Fibroblast of skin of right biceps (primary cell): ENCODE results near the gene CACNA1S.

ENCODE experiments used
- DNase-seq: peaks from one replicate; pipeline ENCODE4 v3.0.0-alpha.2; 2013

The CACNA1S gene

GRCh38 chr1:201114245-201115131, 2.3 kb upstream of the CACNA1S start:
- peak; percentile 93 for DNase-seq

DNA sequence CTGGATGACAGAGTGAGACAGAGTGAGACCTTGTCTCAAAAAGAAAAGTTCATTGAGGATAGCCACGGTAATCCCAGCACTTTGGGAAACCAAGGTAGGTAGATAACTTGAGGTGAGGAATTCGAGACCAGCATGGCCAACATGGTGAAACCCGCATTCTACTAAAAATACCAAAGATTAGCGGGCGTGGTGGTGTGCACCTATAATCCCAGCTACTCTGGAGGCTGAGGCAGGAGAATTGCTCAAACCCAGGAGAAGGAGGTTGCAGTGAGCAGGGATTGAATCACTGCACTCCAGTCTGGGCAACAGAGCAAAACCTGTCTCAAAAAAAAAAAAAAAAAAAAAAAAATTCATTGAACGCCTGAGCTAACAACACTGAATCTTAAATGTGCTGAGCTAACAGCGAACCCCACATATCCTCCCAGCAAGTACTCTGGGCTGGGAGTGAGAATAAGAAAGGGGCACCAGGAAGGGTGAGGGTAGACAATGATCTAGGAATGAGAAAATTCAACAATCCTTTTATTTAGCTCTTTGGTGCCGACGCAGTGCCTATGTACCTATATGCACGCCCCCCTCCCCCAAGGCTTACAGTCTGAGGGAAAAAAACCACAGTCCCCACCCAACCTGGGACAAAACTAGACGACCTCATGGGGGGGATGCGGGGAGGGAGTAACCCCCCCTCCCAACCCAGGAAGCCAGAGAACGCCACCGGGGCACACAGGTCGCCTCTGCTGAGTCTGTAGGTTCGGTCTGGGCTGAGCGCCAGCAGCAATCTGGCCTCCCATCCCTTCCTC, 1.4 kb upstream of the CACNA1S start:
- no peak for DNase-seq

- no peak for DNase-seq
Observed at GRCh38 chr1:201112926-201113325, 700 bp upstream of the CACNA1S start.

GRCh38 chr1:201111672-201112071, 554 bp downstream of the CACNA1S start:
- no peak for DNase-seq

DNA sequence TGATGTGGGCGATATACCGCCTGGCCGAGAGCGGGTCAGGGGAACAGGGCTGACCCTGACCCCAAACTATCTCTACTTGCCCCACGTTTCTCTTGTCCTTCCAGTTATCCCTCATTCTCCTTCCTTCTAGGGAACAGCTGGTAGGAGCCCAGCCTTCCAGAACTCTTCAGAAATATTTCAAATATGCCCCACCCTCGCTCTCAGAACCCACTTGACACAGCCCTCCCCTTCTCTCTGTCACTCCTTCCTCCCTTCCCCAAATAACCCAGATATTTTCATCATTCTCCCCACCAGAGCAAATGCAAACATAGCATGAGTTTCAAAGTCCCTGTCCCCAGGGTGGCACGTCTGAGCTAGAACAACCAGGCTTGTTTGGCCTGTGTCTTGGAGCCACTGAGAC, 1.1 kb downstream of the CACNA1S start:
- no peak for DNase-seq

DNA sequence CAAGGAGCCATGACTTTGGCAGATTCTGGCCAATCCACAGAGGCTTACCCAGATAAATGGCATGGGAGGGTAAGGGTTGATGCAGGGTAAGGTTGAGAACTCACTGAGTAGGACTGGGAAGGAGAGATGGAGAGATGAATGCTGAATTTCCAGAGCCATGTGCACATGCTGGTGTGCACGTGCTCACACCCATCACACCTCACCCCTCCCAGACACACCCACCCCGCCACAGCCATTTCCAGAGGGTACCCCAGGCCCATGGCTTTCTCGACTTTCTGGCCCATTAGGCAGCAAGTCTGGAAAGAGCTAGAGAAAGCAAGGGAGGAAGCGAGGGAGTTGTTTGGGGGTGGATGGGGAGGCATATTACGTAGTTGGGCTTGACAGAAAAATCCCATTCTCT, 1.6 kb downstream of the CACNA1S start:
- no peak for DNase-seq

GRCh38 chr1:201110138-201110537, 2.1 kb downstream of the CACNA1S start:
- DNase-seq = no peak

DNA sequence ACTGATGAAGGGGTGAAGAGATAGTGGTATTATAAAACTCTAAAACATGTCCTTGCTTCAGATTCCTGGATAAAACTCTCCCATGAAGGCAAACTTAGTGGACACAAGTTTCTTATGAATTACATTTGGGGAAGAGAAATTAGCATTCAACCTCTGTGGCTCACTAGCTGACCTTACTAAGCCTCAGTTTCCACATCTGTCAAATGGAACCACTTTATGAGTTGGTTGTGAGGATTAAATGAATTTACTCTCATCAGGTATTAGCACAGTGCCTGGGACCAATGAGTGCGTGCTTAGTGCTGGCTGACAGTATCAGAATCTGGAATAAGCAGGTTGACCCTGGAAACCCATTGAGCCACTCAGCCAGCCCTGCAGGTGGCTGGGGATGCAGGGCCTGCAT, 2.6 kb downstream of the CACNA1S start:
- DNase-seq = no peak

DNA sequence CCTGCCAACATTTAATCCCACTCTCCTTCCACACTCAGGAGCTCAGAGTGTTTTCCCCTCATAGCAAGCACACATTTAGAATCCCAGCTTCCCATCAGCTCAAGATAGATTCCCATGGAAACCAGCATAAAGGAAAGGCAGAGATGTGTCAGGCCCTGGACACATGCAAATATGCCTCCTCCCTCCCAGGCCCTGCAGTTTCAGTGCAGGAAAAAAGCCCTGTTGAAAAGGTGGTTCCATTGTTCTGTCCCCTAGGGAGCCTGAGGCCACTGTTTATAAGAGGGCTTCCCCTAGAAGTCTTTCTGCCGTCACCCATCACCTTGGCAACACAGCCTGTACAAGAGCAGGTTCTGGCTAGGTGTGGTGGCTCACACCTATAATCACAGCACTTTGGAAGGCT, 3.6 kb downstream of the CACNA1S start:
- DNase-seq = no peak

GRCh38 chr1:201105688-201106087, 6.5 kb downstream of the CACNA1S start:
- DNase-seq = no peak

GRCh38 chr1:201104141-201104540, 8.1 kb downstream of the CACNA1S start:
- no peak for DNase-seq

DNA sequence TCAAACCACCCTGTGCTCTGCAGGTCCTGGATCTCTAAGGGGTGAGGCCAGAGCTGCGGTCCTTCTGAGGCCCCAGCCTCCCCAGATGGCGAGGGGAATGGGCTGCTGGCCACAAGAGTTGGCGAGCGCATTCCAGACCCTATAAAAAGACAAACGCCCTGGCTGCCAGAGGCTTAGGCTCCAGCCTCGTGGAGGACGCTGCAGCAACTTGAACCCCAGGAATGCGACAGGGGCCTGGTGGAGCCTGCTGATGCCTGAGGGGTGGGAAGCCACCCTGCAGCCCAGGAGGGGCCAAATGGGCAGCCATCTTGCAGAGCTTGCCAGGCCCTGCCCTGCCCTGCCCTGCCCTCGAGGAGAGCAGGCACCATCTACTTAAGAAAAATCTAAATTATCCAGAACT, 8.6 kb downstream of the CACNA1S start:
- DNase-seq = no peak

DNA sequence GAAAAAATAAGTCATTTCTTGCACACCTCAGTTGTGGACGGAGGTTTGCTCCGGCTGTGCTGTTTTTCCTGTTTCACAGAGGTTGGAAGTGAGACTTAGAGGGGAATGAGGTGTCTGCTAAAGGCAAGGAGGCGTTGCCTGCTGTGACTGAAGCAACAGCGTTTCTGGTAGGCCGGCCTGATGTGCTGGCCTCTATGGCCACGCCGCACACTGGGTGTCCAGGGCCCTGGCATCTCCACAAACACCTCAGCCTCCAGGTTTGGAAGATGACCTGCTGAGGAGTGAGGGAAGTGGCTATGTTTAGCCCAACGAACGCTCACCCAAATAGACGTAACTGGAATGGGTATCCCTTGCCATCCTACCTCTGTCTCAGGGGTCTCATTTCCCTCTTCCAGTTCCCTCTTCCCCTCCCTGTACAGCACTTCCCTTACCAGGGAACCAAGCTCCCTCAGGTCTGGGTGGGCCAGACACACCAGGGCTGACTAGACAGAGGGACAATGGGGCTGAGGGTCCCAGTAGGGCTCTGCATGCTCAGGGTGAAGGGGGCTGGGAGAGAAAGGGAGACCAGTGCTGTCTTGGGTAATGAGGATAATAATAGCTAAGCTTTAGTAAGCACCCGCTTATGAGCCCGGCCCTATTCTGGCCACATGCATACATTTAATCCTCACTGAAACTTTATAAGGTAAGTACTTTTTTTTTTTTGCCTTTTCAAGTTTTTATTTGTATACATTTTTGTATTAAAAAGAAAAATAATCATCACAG, 11.9 kb downstream of the CACNA1S start:
- DNase-seq = no peak

GRCh38 chr1:201098992-201099677, 13.1 kb downstream of the CACNA1S start:
- no peak for DNase-seq

GRCh38 chr1:201096977-201097856, 15.0 kb downstream of the CACNA1S start:
- no peak for DNase-seq

DNA sequence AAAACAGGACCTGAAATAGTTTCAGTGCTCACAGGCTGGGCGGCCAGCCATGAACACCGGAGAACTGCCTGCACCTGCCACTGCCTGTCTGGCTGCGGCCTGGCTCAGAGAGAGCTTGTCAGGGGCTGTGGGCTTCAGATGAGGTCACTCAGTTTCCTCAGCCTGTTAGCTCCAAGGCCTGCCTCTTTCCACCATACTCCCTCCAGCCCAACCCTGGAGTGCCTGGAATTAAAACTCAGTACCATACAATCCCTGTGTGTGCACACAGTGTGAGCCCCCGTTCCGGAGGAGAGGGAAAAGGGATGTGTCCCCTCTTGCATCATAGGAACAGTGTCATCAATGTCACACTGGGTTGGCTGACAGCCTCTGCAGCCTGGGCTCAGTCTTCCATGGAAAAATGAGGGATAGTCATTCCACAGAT, 16.2 kb downstream of the CACNA1S start:
- DNase-seq = no peak

- no peak for DNase-seq
Observed at GRCh38 chr1:201095581-201095980, 16.6 kb downstream of the CACNA1S start.

DNA sequence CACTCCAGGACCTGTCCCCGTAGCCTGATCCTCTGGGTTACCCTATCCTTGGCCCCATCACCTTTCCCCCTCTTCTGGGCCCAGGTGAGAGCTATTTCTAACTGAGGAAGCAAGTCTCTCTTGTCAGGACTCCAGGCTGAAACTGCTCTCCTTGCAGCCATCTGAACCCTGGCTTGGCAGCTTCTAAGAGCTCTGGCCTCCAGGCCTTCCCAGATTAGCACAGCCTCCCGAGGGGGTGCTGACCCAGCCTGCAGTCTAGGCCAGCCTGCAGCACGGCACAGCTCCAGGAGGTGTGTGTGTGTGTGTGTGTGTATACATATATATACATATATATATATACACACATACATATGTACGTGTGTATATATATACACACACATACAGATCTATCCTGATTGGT, 17.4 kb downstream of the CACNA1S start:
- no peak for DNase-seq

GRCh38 chr1:201093962-201094361, 18.3 kb downstream of the CACNA1S start:
- no peak for DNase-seq

DNA sequence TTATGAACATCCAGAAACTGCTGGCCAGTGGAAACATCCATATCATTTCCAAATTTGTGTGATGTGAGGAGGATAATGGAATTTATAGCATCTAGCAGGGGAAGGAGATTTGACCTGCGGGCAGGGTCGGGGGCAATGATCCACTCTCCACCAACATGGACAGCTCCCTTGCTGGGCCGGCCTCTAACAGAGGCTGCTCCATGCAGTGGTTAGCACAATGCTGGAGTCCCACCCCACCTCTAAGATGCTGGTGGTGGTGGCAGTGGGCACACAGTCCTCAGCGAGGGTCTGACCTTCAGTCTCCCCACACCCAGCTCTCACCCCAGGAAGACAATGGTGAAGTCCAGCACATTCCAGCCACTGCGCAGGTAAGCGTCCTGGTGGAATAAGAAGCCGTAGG, 18.7 kb downstream of the CACNA1S start:
- DNase-seq = no peak

- DNase-seq = no peak
Observed at GRCh38 chr1:201092738-201093137, 19.5 kb downstream of the CACNA1S start.

DNA sequence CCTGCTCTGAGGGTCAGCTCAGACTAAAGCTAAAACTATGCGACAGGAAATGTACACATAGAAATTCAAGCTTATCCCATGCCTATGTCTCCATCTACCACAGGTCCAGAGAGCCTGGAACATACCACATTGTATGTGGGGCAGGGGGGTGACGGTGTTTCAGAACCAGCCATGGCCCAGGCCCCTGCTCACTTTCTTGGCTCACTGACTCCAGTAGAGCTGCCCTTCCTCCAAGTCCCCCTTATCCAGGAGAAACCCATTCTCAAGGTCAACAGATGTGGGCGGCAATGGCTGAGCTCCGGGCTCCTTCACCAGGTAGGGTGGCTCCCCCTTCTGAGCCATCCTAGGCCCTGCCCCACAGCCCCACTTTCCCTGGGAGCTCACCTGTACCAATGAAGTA, 21.0 kb downstream of the CACNA1S start:
- DNase-seq = no peak
